HUES64 (cell line): ENCODE data around the gene ZDHHC19.

Experiments used
- H3K27ac ChIP-seq: 2 replicates; pipeline ENCODE4 v1.7.0; 2013; ENCODE audit warnings: low read depth, low read length, inconsistent platforms
- H3K27me3 ChIP-seq: 2 replicates; pipeline ENCODE4 v1.6.1; 2013; ENCODE audit warnings: mild to moderate bottlenecking, low read length; ENCODE audit not compliant: insufficient read depth
- H3K36me3 ChIP-seq: 2 replicates; pipeline ENCODE4 v1.6.1; 2013; ENCODE audit warnings: mild to moderate bottlenecking, low read length; ENCODE audit not compliant: insufficient read depth
- H3K4me1 ChIP-seq: 2 replicates; pipeline ENCODE4 v1.6.1; 2013; ENCODE audit warnings: mild to moderate bottlenecking, low read length, moderate library complexity; ENCODE audit not compliant: insufficient read depth
- H3K4me3 ChIP-seq: 2 replicates; pipeline ENCODE4 v1.5.1; 2013; ENCODE audit warnings: mild to moderate bottlenecking, low read length, moderate library complexity
- H3K9ac ChIP-seq: 2 replicates; pipeline ENCODE4 v1.6.1; 2013; ENCODE audit warnings: mild to moderate bottlenecking, low read depth, low read length
- H3K9me3 ChIP-seq: 2 replicates; pipeline ENCODE4 v1.6.1; 2013; ENCODE audit warnings: low read depth, low read length; ENCODE audit not compliant: insufficient read depth
- WGBS: fragments of 150-250, 120-280 bp; methylation state at CpG from one replicate; pipeline ENCODE4 v1.1.7; 2013; ENCODE audit warnings: missing lambda C conversion rate; 5-methylcytosine and 5-hydroxymethylcytosine counted together

The ZDHHC19 gene

GRCh38 chr3:196238612-196239560 is 27.7 kb upstream of the ZDHHC19 start:
- Histone ChIP-seq H3K27me3 (no peaks in the 10 kb centered on the region), H3K27ac (no peak overlapping the region), H3K4me1 (no peaks in the 10 kb centered on the region), H3K9me3 (no peaks in the 10 kb centered on the region), H3K9ac (no peak overlapping the region), H3K36me3 (peaks cover 51% of the 10 kb centered on the region), H3K4me3 (no peak overlapping the region)
- WGBS: 87% methylated on average over 14 of the region's 14 CpGs

- Histone ChIP-seq H3K27ac (no peak overlapping the region), H3K4me3 (no peak overlapping the region), H3K36me3 (peaks cover 45% of the 10 kb centered on the region), H3K27me3 (no peaks in the 10 kb centered on the region), H3K9me3 (no peaks in the 10 kb centered on the region), H3K4me1 (no peaks in the 10 kb centered on the region), H3K9ac (no peak overlapping the region)
- 94% methylated on average over 5 of the region's 5 CpGs for WGBS
Measured at GRCh38 chr3:196237203-196237602, 26.0 kb upstream of the ZDHHC19 start.

- peaks cover 35% of the 10 kb centered on the region for H3K36me3 ChIP-seq
- no peaks in the 10 kb centered on the region for H3K9me3 ChIP-seq
- 98% methylated on average over 8 of the region's 8 CpGs for WGBS
- H3K4me1 ChIP-seq: no peaks in the 10 kb centered on the region
- no peak overlapping the region for H3K4me3 ChIP-seq
- H3K9ac ChIP-seq: no peak overlapping the region
- H3K27ac ChIP-seq: no peak overlapping the region
- H3K27me3 ChIP-seq: no peaks in the 10 kb centered on the region
Measured at GRCh38 chr3:196236223-196236622, 25.0 kb upstream of the ZDHHC19 start.

GRCh38 chr3:196235452-196236122 is 24.4 kb upstream of the ZDHHC19 start:
- Histone ChIP-seq H3K9ac (no peak overlapping the region), H3K27ac (no peak overlapping the region), H3K27me3 (no peaks in the 10 kb centered on the region), H3K9me3 (no peaks in the 10 kb centered on the region), H3K4me1 (no peaks in the 10 kb centered on the region), H3K36me3 (peaks cover 32% of the 10 kb centered on the region), H3K4me3 (no peak overlapping the region)
- 92% methylated on average over 12 of the region's 12 CpGs for WGBS

- Histone ChIP-seq H3K9ac (no peak overlapping the region), H3K36me3 (peaks cover 10% of the 10 kb centered on the region; the same call in 1 of the 2 replicates), H3K4me3 (no peak overlapping the region), H3K27ac (no peak overlapping the region), H3K9me3 (no peaks in the 10 kb centered on the region), H3K4me1 (no peaks in the 10 kb centered on the region), H3K27me3 (no peaks in the 10 kb centered on the region)
- 99% methylated on average over 8 of the region's 8 CpGs for whole genome bisulfite sequencing
Measured at GRCh38 chr3:196232882-196233251, 21.7 kb upstream of the ZDHHC19 start.

- Histone ChIP-seq H3K4me1 (no peaks in the 10 kb centered on the region), H3K9me3 (no peaks in the 10 kb centered on the region), H3K4me3 (no peak overlapping the region), H3K27me3 (no peaks in the 10 kb centered on the region), H3K36me3 (peaks cover 5% of the 10 kb centered on the region; the same call in 1 of the 2 replicates), H3K9ac (no peak overlapping the region), H3K27ac (no peak overlapping the region)
- WGBS: 94% methylated on average over 12 of the region's 12 CpGs
Measured at GRCh38 chr3:196232154-196232881, 21.1 kb upstream of the ZDHHC19 start.

- Histone ChIP-seq H3K4me3 (no peak overlapping the region), H3K9me3 (no peaks in the 10 kb centered on the region), H3K36me3 (no peaks in the 10 kb centered on the region), H3K4me1 (no peaks in the 10 kb centered on the region), H3K9ac (no peak overlapping the region), H3K27ac (no peak overlapping the region), H3K27me3 (no peaks in the 10 kb centered on the region)
- 81% methylated on average over 24 of the region's 24 CpGs for WGBS
Measured at GRCh38 chr3:196227629-196228493, 16.7 kb upstream of the ZDHHC19 start.

- Histone ChIP-seq H3K36me3 (no peaks in the 10 kb centered on the region), H3K4me1 (no peaks in the 10 kb centered on the region), H3K27me3 (no peaks in the 10 kb centered on the region), H3K9me3 (no peaks in the 10 kb centered on the region), H3K9ac (no peak overlapping the region), H3K27ac (no peak overlapping the region), H3K4me3 (no peak overlapping the region)
- 86% methylated on average over 14 of the region's 14 CpGs for WGBS
Measured at GRCh38 chr3:196227121-196227561, 15.9 kb upstream of the ZDHHC19 start.

- WGBS: 94% methylated on average over 15 of the region's 15 CpGs
- H3K9ac ChIP-seq: no peak overlapping the region
- H3K4me3 ChIP-seq: no peak overlapping the region
- no peaks in the 10 kb centered on the region for H3K36me3 ChIP-seq
- H3K27ac ChIP-seq: no peak overlapping the region
- no peaks in the 10 kb centered on the region for H3K4me1 ChIP-seq
- no peaks in the 10 kb centered on the region for H3K27me3 ChIP-seq
- no peaks in the 10 kb centered on the region for H3K9me3 ChIP-seq
Measured at GRCh38 chr3:196225763-196226364, 14.7 kb upstream of the ZDHHC19 start.

- no peak overlapping the region for H3K9ac ChIP-seq
- H3K27me3 ChIP-seq: no peaks in the 10 kb centered on the region
- 94% methylated on average over 10 of the region's 10 CpGs for WGBS
- no peak overlapping the region for H3K4me3 ChIP-seq
- no peak overlapping the region for H3K27ac ChIP-seq
- H3K9me3 ChIP-seq: no peaks in the 10 kb centered on the region
- no peaks in the 10 kb centered on the region for H3K4me1 ChIP-seq
- no peaks in the 10 kb centered on the region for H3K36me3 ChIP-seq
Measured at GRCh38 chr3:196225086-196225485, 13.9 kb upstream of the ZDHHC19 start.
